DMS79 (cell line): ENCODE results near the gene GPR161.
"Not testable (repeated sequence)": the region's sequence is repeated elsewhere in the genome, so short reads cannot be mapped to it uniquely, and the experiment has no call there.

Experiments used
- DNase-seq: peaks from one replicate; lab custom pipeline; 2025; lab: John Stamatoyannopoulos, UW

GPR161 gene

GRCh38 chr1:168087696-168088095 lies 49.0 kb downstream of the GPR161 start:
- no peak for DNase-seq

- DNase-seq: no peak
Measured at GRCh38 chr1:168086438-168086837, 50.3 kb downstream of the GPR161 start.

GRCh38 chr1:168085401-168085872 lies 51.3 kb downstream of the GPR161 start:
- no peak for DNase-seq

GRCh38 chr1:168084396-168085231 lies 52.1 kb downstream of the GPR161 start:
- no peak for DNase-seq

GRCh38 chr1:168083456-168084325 lies 53.0 kb downstream of the GPR161 start:
- DNase-seq: no peak

GRCh38 chr1:168082008-168082876 lies 54.5 kb downstream of the GPR161 start:
- peak; percentile 22 for DNase-seq

GRCh38 chr1:168081373-168082007 lies 55.2 kb downstream of the GPR161 start:
- no peak for DNase-seq

GRCh38 chr1:168079761-168080160 lies 57.0 kb downstream of the GPR161 start:
- DNase-seq: no peak

GRCh38 chr1:168069384-168069783 lies 67.3 kb downstream of the GPR161 start:
- no peak for DNase-seq

- DNase-seq: no peak
Measured at GRCh38 chr1:168065506-168065905, 71.2 kb downstream of the GPR161 start.

- DNase-seq: no peak
Measured at GRCh38 chr1:168064216-168064615, 72.5 kb downstream of the GPR161 start.

- DNase-seq: no peak
Measured at GRCh38 chr1:168057921-168058320, 78.8 kb downstream of the GPR161 start.

- DNase-seq: no peak
Measured at GRCh38 chr1:168057355-168057754, 79.4 kb downstream of the GPR161 start.

- not testable (repeated sequence) for DNase-seq
Measured at GRCh38 chr1:168056152-168056551, 80.6 kb downstream of the GPR161 start.

GRCh38 chr1:168054117-168054516 lies 82.6 kb downstream of the GPR161 start:
- no peak for DNase-seq

- no peak for DNase-seq
Measured at GRCh38 chr1:168053681-168054080, 83.0 kb downstream of the GPR161 start.

GRCh38 chr1:168050880-168051279 lies 85.8 kb downstream of the GPR161 start:
- no peak for DNase-seq

- peak; percentile 43 for DNase-seq
Measured at GRCh38 chr1:168050307-168050706, 86.4 kb downstream of the GPR161 start.

GRCh38 chr1:168045311-168045710 lies 91.4 kb downstream of the GPR161 start:
- DNase-seq: no peak

- no peak for DNase-seq
Measured at GRCh38 chr1:168042362-168042761, 94.4 kb downstream of the GPR161 start.

- no peak for DNase-seq
Measured at GRCh38 chr1:168035345-168035744, 101.4 kb downstream of the GPR161 start.
